CD4-positive, alpha-beta T cell treated with Interleukin-15 for 4 hours (primary cell): ENCODE measurements around the gene CXorf49B.

Source experiments
- DNase-seq: peaks from one replicate; pipeline ENCODE4 v3.0.0-alpha.2; 2020; ENCODE audit warnings: low spot score

Gene CXorf49B

DNA sequence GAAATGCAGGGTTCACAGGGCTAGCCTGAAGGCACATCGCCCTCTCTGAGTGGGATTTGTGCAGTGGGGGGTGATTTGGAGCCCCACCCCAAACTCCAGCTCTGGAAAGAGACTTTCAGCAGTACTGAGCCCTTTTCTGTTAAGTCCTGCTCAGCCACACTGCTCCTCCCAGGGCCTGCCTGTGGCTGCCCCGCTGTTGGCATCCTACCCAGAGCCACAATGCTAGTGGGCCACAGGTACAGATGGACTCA lies 52.7 kb downstream of the CXorf49B start:
- DNase-seq: no peak
